Measurements from ENCODE around the gene LUC7L. TPM values are rescaled to one million over a fixed set of nuclear protein-coding genes. Genes with fewer than 3 reads are reported as not detected.

The LUC7L gene
- total RNA-seq, 1 donor from 2014 or later: 79.3 TPM

DNA sequence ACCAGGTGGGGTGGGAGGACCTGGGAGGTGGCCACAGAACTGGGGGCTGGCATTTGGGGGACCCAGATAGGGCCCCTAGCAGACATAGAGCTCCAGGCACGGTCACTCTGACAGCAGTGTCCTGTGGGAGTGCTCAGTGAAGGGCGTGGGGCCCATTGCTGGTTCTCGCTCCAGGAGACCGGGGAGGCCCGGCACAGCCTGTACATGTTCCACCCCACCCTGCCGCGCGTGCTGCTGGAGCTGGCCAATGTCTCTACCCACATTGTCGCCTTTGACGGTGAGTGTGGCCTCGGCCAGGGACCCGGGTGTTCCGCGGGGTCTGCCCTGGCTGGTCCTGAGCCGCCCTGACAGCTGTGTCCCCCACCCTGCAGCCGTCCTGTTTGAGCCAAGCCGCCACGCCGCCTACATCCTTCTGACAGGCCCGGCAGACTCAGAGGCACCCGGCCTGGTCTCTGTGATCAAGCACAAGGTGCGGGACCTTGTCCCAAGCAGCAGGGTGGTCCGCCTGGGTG, 35.2 kb upstream of the LUC7L start:
- intact Hi-C loops (cut with DNase I): no loop called here

GRCh38 chr16:263944-264343, 34.7 kb upstream of the LUC7L start:
- Histone ChIP-seq H3K4me3 (no peak overlapping the region), H3K9me3 (no peaks in the 10 kb centered on the region), H3K27me3 (no peaks in the 10 kb centered on the region), H3K27ac (no peak overlapping the region), H3K4me1 (no peaks in the 10 kb centered on the region), H3K36me3 (peaks cover 0 to 45% of the 10 kb centered on the region in 2 donors)
- intact Hi-C loops (cut with DNase I): no loop called here
- DNase-seq (ENCODE audit: extremely low spot score in 2 of 2): no peak
- TF ChIP-seq CTCF (IDR thresholded peaks at IDR 0.05) (no peak), POLR2A (IDR thresholded peaks at IDR 0.05) (no peak)

More for the DNA sequence above, 35.2 kb upstream of the LUC7L start:
- Histone ChIP-seq H3K36me3 (peaks cover 0 to 40% of the 10 kb centered on the region in 2 donors), H3K27ac (no peak overlapping the region), H3K4me1 (no peaks in the 10 kb centered on the region), H3K27me3 (no peaks in the 10 kb centered on the region), H3K9me3 (no peaks in the 10 kb centered on the region), H3K4me3 (no peak overlapping the region)
- DNase-seq (ENCODE audit: extremely low spot score in 2 of 2): no peak
- TF ChIP-seq POLR2AphosphoS5 (IDR thresholded peaks at IDR 0.05; ENCODE audit: insufficient read depth in 1 of 2, low read depth in 1 of 2) (no peak), CTCF (IDR thresholded peaks at IDR 0.05) (no peak), POLR2A (IDR thresholded peaks at IDR 0.05) (no peak)

- H3K4me3 ChIP-seq: no peak overlapping the region
- H3K27ac ChIP-seq: no peak overlapping the region
- no peak for DNase-seq (ENCODE audit: extremely low spot score in 2 of 2)
- TF ChIP-seq CTCF (IDR thresholded peaks at IDR 0.05): no peak
- TF ChIP-seq POLR2A (IDR thresholded peaks at IDR 0.05): no peak
- TF ChIP-seq POLR2AphosphoS5 (IDR thresholded peaks at IDR 0.05; ENCODE audit: insufficient read depth in 1 of 2, low read depth in 1 of 2): no peak
- H3K36me3 ChIP-seq: peaks cover 0 to 45% of the 10 kb centered on the region in 2 donors
- H3K9me3 ChIP-seq: no peaks in the 10 kb centered on the region
- H3K27me3 ChIP-seq: no peaks in the 10 kb centered on the region
- intact Hi-C loops (cut with DNase I): no loop called here
- H3K4me1 ChIP-seq: no peaks in the 10 kb centered on the region
These were observed 34.0 kb upstream of the LUC7L start for GRCh38 chr16:263182-263774.

GRCh38 chr16:262121-262745, 33.0 kb upstream of the LUC7L start:
- peaks cover 0 to 45% of the 10 kb centered on the region in 2 donors for H3K36me3 ChIP-seq
- no peaks in the 10 kb centered on the region for H3K27me3 ChIP-seq
- no peaks in the 10 kb centered on the region for H3K9me3 ChIP-seq
- intact Hi-C loops (cut with DNase I): no loop called here
- no peak overlapping the region for H3K4me3 ChIP-seq
- TF ChIP-seq POLR2A (IDR thresholded peaks at IDR 0.05) (no peak), POLR2AphosphoS5 (IDR thresholded peaks at IDR 0.05; ENCODE audit: insufficient read depth in 1 of 2, low read depth in 1 of 2) (no peak), CTCF (IDR thresholded peaks at IDR 0.05) (no peak)
- no peaks in the 10 kb centered on the region for H3K4me1 ChIP-seq
- DNase-seq (ENCODE audit: extremely low spot score in 2 of 2): no peak
- H3K27ac ChIP-seq: no peak overlapping the region

DNA sequence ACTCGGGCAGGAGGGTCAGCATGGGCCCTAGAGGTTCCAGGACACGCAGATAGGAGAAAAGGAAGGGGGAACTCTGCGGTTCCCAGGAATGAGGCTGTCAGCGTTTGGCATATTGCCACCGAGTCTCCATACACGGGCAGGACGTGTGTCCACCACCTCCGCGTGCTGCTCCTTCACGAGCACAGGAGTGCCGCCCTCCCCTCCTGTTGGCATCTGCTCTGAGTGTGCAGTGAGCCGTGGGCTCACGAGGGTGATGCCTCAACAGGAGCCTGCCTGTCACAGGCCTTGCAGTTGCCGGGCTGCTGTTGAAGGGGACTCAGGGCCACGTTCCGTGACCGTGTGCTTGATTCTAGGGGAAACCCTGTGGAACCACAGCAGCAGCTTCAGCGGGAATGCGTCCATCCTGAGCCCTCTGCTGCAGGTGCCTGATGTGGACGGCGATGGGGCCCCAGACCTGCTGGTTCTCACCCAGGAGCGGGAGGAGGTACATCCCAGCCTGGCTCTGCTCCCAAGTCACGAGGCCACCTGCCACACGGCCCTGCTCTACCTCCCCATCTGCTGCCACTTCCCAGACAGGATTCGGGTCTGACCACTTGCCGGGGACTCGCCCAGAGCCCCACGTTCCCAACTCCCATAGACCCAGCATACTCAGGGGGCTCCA, 31.9 kb upstream of the LUC7L start:
- Histone ChIP-seq H3K4me1 (no peaks in the 10 kb centered on the region), H3K27me3 (no peaks in the 10 kb centered on the region), H3K27ac (no peak overlapping the region), H3K9me3 (no peaks in the 10 kb centered on the region), H3K4me3 (no peak overlapping the region), H3K36me3 (peaks cover 0 to 51% of the 10 kb centered on the region in 2 donors)
- no peak for TF ChIP-seq POLR2AphosphoS5 (IDR thresholded peaks at IDR 0.05; ENCODE audit: insufficient read depth in 1 of 2, low read depth in 1 of 2)
- TF ChIP-seq CTCF (IDR thresholded peaks at IDR 0.05): no peak
- no peak for TF ChIP-seq POLR2A (IDR thresholded peaks at IDR 0.05)
- intact Hi-C loops (cut with DNase I): no loop called here
- no peak for DNase-seq (ENCODE audit: extremely low spot score in 2 of 2)
